Iris pigment epithelial cell (primary cell): ENCODE results near the gene DDN.

Experiments used
- DNase-seq: peaks from one replicate; pipeline ENCODE4 v3.0.0-alpha.2; 2011; ENCODE audit warnings: low read depth

The DDN gene

GRCh38 chr12:49031573-49032161, 32.5 kb upstream of the DDN start:
- no peak for DNase-seq

DNA sequence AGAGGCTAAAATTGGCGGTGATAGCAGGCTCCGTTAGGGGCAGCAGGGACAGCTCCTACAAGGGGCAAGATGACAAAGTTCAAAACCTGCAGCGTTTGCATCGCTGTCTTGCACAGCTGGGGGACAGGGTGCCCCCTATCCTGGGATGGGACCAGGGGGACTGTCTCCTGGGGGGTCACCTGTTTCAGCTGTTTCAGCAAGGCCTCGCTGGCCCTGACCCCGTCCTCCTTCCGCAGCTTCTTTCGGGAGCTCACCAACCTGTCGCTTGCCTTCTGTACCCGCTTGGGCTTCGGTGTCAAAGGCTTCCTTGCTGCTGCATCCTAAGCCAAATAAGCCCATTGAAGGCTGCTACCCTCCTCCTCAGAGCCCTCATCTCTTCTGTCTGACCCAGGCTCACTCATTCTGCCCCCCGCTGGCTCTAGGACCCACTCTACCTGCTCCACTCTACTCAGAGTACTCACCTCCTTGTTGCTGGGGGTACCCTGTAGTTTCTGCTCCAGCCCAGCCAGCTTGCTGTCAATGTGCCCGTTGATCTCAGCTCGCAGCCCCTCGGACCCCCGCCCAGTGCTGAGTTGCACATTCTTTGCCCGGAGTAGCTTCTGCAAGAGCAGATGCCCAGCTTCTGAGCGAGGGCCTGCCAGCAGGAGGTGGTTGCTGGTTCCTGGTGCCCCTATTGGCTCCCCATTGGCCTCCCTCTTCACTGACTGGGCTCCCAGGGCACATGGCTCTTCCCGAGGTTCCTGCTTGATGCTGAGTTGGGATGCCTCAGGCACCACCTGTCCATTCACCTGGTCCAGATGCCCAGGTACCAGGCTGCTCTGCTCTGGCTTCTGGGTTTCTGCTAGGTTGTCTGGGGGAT, 31.8 kb upstream of the DDN start:
- DNase-seq = no peak

- DNase-seq = no peak
These were observed 30.9 kb upstream of the DDN start for GRCh38 chr12:49030119-49030518.

- DNase-seq = no peak
These were observed 29.6 kb upstream of the DDN start for GRCh38 chr12:49028666-49029275.

DNA sequence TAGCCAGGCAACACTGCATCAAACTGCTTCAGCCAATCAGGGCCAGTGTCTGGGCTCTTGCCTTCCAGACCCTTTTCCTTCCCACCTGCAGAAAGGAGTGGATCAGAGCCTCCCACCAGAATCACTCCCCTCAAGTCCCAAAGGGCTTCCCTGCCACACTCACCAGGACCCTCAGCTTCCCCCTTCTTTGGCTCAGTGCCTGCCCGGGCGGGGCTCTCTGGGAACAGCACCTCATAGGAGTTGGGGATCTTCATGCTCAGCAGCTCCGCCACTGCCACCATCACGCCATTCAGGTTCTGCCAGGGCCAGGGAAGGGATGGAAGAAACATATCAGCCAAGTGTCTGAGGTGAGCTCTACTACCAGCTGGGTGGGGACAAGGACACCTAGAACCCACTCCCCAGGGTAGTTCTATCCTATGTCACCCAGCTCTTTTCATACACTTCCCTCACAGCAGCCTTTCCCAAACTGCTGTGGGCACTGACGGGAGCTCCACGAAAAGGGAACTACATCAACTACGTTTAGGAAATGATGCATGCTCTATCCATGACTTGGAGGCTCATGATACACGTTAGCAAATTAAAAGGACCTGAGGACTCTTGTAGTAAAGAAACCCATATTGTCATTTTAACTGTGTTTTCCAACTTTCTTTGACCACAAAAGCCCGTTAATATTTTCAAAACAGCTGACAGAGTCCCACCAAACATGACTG, 28.8 kb upstream of the DDN start:
- DNase-seq = no peak

GRCh38 chr12:49026678-49027480, 27.7 kb upstream of the DDN start:
- DNase-seq = no peak

DNA sequence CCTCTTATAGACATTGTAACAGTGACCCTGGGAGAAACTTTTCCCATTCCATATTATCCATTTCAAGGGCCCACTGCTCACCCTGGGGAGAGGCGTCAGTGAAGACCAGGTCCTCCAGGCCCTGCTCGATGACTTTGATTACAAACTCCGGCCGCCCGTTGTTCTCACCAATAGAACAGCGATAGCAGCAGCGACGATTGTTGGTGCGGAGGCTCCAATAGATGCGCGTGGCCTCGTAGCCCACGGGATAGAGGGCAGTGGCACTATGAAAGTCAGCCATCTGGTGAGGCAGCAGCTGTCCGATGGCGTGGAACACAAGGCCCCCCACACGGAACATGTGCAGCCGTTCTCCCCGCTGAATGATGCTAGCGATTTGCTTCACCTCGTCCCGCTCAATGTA, 26.9 kb upstream of the DDN start:
- DNase-seq = no peak

DNA sequence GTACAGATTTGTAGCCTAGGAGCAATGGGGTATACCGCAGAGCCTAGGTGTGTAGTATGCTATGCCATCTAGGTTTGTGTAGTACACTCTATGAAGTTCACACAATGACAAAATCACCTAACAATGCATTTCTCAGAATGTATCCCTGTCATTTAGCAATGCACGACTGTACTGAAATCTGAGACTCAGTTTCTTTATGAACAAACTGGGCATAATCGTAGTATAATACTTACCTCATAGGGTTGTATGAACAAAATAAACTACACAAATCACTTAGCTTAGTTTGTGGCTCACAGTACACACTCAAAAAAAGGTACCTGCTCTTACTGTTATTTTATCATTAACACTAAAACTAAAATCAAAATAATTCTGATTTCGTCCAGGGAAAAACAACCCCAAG, 26.3 kb upstream of the DDN start:
- DNase-seq = no peak

- DNase-seq = no peak
These were observed 25.4 kb upstream of the DDN start for GRCh38 chr12:49024543-49024942.

- DNase-seq = no peak
These were observed 24.6 kb upstream of the DDN start for GRCh38 chr12:49023812-49024211.

GRCh38 chr12:49022558-49023178, 23.5 kb upstream of the DDN start:
- DNase-seq = no peak

- no peak for DNase-seq
These were observed 22.2 kb upstream of the DDN start for GRCh38 chr12:49021292-49021915.

DNA sequence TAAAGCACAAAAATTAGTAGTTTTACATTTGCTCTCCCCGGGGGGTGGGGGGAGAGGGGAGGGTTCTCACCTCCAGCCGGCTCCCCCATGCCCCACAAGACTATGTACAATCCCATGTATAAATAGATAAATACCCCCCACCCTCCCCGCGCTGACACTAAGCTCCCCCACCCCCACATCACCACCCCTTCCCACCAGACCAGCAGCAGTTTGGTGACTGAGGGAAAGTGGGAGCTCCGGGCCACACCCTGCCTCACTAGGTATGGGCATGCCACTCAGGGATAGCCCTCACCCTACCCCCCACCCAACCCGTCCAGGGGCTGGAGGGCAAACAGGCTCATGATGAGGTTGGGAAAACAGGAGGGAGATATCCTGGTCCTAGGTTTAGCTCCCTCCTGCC, 21.3 kb upstream of the DDN start:
- DNase-seq = no peak

- DNase-seq = peak; percentile 48
These were observed 20.5 kb upstream of the DDN start for GRCh38 chr12:49019443-49020324.

DNA sequence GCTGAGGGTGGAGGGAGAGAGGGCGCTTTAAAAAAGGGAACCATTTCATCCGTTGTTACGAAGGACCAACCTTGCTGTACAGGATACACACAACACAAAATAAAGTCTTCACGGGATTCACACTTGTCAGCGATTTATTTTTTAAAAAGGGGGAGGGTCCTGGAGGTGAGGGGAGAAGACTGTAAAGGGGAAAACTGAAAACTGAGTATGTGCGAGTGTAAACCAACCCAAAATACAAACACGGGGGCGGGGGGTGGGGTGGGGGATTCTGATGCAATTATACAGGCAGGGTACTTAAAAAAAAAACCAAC, 19.9 kb upstream of the DDN start:
- DNase-seq = no peak

- peak; percentile 98 for DNase-seq
These were observed 19.3 kb upstream of the DDN start, which contains the start of gene PRKAG1 for GRCh38 chr12:49018261-49019119. PRKAG1 (minus strand) TSS chr12:49018776; CDS start chr12:49018740, 36 bp downstream.

DNA sequence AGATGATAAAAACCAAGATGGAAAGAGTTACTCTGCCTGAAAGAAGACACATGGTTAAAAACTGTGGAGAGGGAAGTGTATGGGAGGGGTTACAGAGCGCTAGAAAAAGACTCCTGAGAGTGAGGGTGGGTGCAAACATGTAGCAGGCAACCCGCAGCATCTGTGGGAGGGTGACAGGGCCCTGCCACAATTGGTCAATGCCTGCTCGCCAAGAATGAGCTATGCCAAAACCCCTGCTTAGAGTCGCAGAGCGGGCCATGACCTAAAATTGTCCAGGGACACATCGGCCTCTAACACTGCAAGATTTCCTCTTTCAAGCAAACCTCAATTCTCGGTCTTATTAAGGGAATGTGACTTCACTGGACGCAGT, 18.7 kb upstream of the DDN start:
- DNase-seq = peak; percentile 47

DNA sequence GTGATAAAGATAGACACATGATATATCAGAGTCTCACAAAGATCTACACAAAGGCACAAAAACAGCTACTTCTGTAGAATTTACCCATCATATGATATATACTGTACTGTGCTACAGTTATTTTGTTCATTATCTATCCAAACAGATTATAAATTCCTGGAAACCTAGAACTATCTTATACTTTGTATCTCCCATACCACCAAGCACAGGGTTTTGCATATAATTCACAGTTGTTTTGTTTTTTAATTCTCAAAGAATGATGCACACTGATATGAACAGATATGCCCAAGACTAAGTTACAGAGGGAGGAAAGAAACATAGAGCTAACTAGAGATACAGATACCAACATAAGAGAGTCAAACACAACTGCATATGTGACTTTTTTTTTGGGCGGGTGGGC, 16.0 kb upstream of the DDN start:
- DNase-seq = no peak

- DNase-seq = peak; percentile 23
These were observed 15.4 kb upstream of the DDN start for GRCh38 chr12:49014547-49014946.
